ENCODE results near the gene FAM174B.

FAM174B gene

GRCh38 chr15:92664178-92664900 lies 8.8 kb upstream of the FAM174B start:
- DNase-seq: no peak

DNA sequence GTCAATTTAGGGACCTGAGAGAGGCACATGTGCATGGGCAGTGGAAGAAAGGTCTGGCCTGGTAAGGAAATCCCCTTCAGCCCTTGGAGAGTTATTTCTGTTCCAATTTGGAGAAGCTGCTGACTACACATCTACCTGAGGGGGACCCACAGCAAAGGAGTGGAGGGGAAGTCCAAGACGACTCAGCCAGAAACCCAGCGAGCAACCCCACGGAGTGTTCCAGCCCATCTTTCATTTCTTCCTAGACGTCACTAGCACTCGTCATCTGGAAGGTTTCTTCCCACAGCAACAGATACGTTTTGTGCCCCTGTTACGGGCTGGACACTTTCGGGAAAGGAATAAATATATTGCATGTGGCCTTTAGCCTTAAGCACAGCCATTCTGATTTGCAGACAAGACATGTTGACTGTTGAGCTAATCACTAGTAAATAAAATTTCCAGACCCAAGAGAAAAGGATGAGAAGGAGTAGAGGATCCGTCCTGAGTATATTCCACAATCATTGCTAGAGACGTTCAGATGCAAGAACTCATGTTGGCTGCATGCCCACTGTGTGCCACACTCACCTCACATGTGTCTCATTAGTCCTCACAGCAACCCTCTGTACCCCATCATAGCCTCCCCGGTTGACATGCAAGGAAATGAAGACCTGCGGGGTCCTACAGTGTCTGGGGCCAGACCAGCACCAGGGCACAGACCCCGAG lies 7.8 kb upstream of the FAM174B start:
- DNase-seq: peak; percentile 46

DNA sequence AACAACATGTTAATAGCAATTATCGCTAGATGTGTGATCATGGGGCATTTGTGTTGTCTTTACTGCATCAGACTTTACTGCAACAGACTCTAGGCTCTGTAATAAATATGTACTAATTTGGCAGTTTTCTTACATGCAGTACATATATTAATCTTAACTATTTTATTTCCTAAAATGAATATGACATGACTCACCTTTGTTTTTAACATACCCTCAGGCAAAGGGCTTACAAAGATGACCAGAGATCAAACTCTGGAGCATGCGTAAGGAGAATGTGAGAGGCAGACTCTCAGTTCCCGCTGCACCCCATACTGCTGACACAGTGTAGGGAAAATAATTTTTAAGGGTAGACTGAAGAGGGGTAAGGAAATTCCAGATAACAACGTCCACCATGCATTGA lies 7.2 kb upstream of the FAM174B start:
- no peak for DNase-seq

DNA sequence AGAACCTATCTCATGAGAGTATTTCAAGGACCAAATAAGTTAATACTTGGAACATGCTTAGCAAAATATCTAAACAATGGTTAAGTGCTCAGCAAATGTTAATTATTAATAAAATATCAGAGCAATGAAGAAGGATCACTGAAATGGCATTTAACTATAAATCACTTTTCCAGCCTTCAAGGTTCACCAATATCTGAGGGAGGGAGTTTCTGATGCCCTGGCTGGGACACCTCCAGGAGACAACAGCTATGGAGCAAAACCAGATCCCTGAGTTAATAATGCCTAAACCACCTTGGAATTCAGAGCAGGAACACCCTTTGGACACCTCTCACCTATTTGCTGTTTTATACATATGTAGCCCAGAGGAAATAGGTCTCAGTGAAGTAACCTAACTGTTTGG lies 6.4 kb upstream of the FAM174B start:
- DNase-seq: no peak

- DNase-seq: no peak
These were observed 5.5 kb upstream of the FAM174B start for GRCh38 chr15:92661069-92661468.

GRCh38 chr15:92657486-92657885 lies 1.9 kb upstream of the FAM174B start:
- no peak for DNase-seq

GRCh38 chr15:92656089-92656488 lies 514 bp upstream of the FAM174B start:
- no peak for DNase-seq

- no peak for DNase-seq
These were observed 913 bp downstream of the FAM174B start for GRCh38 chr15:92654662-92655061.

- no peak for DNase-seq
These were observed 1.6 kb downstream of the FAM174B start for GRCh38 chr15:92653836-92654539.

DNA sequence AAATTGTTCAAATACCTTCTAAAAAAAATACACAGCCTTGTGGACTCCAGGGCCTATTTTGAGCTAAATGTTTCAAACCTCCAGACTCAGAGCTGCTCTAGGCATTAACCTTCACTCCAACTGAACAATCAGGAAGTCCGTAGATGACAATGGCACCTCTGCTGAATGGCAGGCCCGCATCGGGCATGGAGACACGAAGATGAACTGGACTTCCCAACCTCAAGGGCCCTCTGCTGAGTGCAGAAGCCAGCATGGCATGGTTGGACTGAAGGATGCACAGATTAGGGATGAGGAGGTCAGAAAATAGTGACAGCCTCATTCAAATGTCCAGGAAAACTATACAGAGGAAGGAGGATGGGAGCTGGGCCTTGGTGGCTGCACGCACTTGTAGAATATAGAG lies 2.2 kb downstream of the FAM174B start:
- no peak for DNase-seq

GRCh38 chr15:92652576-92652966 lies 3.0 kb downstream of the FAM174B start:
- DNase-seq: no peak

- no peak for DNase-seq
These were observed 3.5 kb downstream of the FAM174B start for GRCh38 chr15:92651877-92652575.

DNA sequence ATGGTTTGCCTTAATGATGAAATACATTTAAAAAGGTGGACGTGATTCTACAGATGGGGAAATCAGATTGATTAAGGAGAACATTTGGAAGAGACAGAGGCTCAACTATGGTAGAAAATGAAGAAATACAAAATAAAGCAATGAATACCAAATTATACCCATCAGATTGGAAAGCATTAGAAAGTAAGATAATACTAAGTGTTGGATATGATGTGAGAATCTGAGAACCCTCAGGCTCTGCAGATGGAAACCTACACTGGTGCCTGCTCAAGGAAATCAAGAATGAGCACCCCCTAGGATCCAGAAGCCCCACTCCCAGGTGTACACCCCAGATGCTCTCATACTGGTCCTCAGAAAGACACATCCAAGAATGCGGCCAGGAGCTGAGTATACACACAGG lies 4.6 kb downstream of the FAM174B start:
- no peak for DNase-seq

- no peak for DNase-seq
These were observed 5.3 kb downstream of the FAM174B start for GRCh38 chr15:92650256-92650655.

DNA sequence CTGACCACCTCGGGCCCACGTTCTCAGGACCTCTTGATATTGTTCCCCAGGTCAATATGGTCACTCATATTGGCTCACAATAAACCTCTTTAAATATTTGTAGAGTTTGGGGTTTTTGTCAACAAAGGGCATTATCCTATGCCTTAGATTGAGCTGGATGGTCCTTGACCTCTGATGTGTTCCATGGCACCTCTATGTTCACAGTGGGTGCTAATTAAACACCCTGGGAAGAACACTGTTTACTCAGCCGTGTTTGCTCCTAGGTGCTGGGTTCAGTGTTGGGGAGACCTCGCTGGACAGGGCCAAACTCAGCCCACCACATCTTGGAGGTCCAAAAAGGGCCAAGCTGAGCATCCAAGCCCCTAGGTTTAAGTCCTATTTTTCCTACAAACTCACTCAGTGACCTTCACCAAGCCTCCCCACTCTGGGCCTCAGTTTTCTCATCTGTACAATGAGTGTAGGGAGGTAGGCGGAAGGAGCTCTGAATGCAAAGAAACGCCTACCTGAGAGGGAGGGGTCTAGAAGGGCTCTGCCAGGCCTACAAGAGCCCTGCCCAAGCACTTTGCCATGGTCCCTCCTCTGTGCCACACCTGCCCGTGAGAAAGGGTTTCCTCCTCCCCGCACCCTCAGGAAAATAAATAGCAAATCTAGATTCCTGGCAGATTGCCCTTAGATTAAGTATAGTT lies 7.2 kb downstream of the FAM174B start:
- no peak for DNase-seq

DNA sequence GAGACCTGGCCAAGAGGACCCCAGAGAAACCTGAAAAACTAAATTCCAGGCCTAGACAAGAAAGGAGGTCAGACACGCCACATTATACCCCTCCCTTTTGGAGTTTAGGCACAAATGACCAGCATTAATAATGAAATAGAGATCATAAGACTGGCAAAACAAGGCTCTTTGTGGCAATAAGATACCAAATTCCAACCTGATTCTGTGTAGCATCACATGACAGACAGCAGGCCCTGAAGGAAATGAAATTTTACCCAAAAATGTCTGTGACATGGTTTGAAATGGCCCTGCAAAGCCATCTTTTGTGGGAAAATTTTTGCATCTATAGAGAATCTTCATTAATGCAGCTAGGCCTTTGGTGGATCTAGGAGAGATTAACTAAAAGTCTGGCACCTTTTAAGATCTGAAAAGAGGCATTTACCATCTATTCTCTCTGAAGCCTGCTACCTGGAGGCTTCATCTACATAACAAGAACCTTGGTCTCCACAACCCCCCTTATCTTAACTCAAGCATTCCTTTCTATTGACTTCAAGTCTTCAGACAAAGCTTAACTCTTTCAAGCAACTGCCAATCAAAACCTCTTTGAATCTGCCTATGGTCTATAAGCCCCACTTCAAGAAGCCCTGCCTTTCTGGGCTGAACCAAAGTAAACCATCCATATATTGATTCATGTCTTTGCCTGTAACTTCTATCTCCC lies 8.0 kb downstream of the FAM174B start:
- no peak for DNase-seq

- DNase-seq: no peak
These were observed 9.4 kb downstream of the FAM174B start for GRCh38 chr15:92646216-92646615.

DNA sequence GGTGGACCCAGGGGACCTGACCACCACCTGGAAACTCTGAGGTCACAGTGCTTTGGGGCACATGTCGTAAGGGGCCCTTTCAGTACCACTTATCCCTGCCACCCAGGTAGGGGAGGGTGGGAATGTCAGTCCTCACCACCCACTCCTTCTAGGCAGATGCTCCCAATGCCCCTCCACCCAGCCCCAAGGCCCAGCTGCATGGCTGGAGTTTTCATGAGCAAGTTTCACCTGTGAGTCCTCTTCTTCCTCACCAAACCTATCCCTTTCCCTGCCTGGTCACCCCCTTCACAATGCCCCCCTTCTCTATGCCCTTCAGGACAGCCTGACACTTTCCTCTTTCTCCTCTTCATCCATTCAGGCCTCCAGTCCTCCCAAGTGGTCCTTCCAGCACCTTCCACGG lies 9.8 kb downstream of the FAM174B start:
- no peak for DNase-seq

DNA sequence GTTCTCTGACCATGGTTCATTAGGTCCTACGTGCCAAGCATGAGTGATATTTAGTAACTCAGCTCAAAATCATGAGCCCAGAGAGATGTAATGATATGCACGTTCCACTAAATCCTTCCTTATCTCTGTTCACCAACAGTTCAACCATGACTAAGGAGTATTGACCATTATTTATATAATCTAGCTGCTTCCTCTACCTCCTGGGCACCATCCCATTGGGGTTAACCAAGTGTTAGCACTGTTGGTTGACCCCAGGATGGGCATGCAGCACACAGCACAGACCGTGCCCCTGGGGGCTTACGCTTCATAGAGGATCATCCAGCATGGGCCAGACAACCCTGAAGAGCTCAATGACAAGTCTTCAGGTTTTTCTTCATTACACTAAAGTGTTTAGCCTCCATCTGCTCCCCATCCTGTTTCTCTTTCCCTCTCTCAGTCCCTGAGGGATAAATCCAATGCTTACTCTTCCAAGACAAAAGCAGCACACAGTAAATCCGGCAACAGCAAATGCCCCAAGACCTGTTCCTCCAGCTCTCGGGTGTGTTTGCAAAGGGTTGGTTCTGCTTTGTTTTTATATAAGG lies 10.4 kb downstream of the FAM174B start:
- DNase-seq: no peak

DNA sequence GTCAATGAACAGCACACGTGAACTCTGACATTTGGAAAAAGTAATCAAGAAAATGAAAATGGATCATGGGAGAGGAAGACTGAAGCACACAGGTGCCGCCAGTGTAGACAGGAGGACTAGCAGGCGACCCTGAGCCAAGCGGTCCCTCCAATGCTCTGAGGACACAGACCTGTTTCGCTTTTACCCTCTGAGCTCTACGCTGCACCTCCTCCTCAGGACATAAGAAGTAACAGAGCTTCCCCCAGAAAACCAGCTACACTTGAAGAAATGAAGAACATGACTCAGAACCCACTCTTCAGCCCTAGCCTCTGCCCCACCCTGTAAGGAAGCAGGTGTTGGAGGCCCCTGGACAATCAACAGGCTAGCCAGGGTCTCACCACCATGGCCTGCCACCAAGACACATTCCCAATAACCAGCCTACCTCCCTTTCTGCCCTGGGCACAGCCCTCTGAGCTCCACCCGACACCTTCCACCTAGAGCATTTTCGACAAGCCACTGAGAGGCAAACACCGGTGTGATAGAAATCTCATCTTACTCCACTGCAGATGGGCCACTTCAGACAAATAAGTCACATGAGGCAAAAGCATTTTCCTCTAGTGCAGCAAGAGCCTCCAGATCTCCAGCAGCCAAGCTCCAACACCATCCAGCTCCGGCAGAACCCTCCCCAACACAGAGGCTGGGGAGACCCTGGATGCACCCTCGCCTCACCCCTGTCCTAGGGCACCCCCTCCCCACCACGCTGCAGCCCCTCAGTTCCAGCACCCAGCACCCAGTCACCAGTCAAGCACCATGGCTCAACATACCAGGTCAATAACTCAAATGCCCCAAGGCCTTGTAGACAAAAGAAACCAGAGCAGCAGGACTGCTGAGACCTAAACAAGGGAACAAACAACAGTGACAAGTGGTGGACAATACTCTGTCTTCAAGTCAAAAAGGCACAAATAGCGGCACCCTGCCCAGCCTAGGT lies 11.4 kb downstream of the FAM174B start:
- DNase-seq: no peak
